Keratinocyte (primary cell): ENCODE data around the gene FTSJ1. TPM values are rescaled to one million over a fixed set of nuclear protein-coding genes. Genes with fewer than 3 reads are reported as not detected.

ENCODE experiments used
- DNase-seq: peaks from one replicate; pipeline ENCODE4 v3.0.0-alpha.2; 2011; ENCODE audit warnings: low read depth, missing footprints, low spot score
- FAIRE-seq: peaks from 2 replicates; lab custom pipeline; 2011; peaks lifted over from hg19 to GRCh38; lab: Jason Lieb, UNC
- H2AFZ ChIP-seq: 2 replicates; pipeline ENCODE4 v1.6.0; 2012; ENCODE audit warnings: low read length, control low read depth, inconsistent platforms; ENCODE audit not compliant: control insufficient read depth
- H3K27ac ChIP-seq: 2 replicates; pipeline ENCODE4 v1.5.1; 2011; ENCODE audit warnings: low read length; ENCODE audit not compliant: control insufficient read depth, insufficient read depth
- H3K27me3 ChIP-seq: 3 replicates; pipeline ENCODE4 v1.6.0; 2011; ENCODE audit warnings: low read length; ENCODE audit not compliant: control insufficient read depth, insufficient read depth; ENCODE audit errors: extremely low read depth
- H3K36me3 ChIP-seq, 2 experiments: 2 replicates in 1 of 2; 3 replicates in 1 of 2; pipeline ENCODE4 v1.5.1; 2011; ENCODE audit warnings: low read length in 2 of 2, mild to moderate bottlenecking in 1 of 2; ENCODE audit not compliant: control insufficient read depth in 2 of 2, insufficient read depth in 2 of 2; ENCODE audit errors: extremely low read depth in 1 of 2
- H3K4me1 ChIP-seq: 3 replicates; pipeline ENCODE4 v1.5.1; 2011; ENCODE audit warnings: low read length; ENCODE audit not compliant: control insufficient read depth, insufficient read depth; ENCODE audit errors: extremely low read depth
- H3K4me2 ChIP-seq: 3 replicates; pipeline ENCODE4 v1.6.0; 2011; ENCODE audit warnings: low read depth, low read length; ENCODE audit not compliant: control insufficient read depth, insufficient read depth; ENCODE audit errors: extremely low read depth
- H3K4me3 ChIP-seq, 3 experiments: fragments of 200-600 bp in 1 of 3; sonication (generic) in 1 of 3; 2 replicates in 2 of 3; 3 replicates in 1 of 3; pipeline ENCODE4 v1.5.1; 2011 to 2016; ENCODE audit warnings: low read length in 3 of 3, mild to moderate bottlenecking in 3 of 3, control low read depth in 2 of 3, inconsistent platforms in 1 of 3, low read depth in 1 of 3, mixed read lengths in 1 of 3, mixed run types in 1 of 3, moderate library complexity in 1 of 3; ENCODE audit not compliant: control insufficient read depth in 2 of 3, insufficient read depth in 2 of 3; ENCODE audit errors: extremely low read depth in 1 of 3
- H3K79me2 ChIP-seq: 2 replicates; pipeline ENCODE4 v1.6.0; 2012; ENCODE audit warnings: low read length; ENCODE audit not compliant: control insufficient read depth, insufficient read depth
- H3K9ac ChIP-seq: 3 replicates; pipeline ENCODE4 v1.6.0; 2011; ENCODE audit warnings: low read length; ENCODE audit not compliant: control insufficient read depth, insufficient read depth; ENCODE audit errors: extremely low read depth
- H3K9me1 ChIP-seq: 3 replicates; pipeline ENCODE4 v1.6.0; 2011; ENCODE audit warnings: low read length; ENCODE audit not compliant: control insufficient read depth, insufficient read depth; ENCODE audit errors: extremely low read depth
- H3K9me3 ChIP-seq: 2 replicates; pipeline ENCODE4 v1.5.1; 2012; ENCODE audit warnings: low read depth, low read length; ENCODE audit not compliant: control insufficient read depth
- H4K20me1 ChIP-seq: 3 replicates; pipeline ENCODE4 v1.6.0; 2011; ENCODE audit warnings: low read length; ENCODE audit not compliant: control insufficient read depth, insufficient read depth; ENCODE audit errors: extremely low read depth
- EZH2 ChIP-seq: IDR thresholded peaks from one replicate; pipeline ENCODE4 v1.6.1; 2012; ENCODE audit warnings: inconsistent platforms, mild to moderate bottlenecking, low read length, moderate library complexity
- dilution Hi-C: fragments of 300-500 bp; cut with MboI; formaldehyde crosslinking; loops from one replicate; pipeline ENCODE4 v1.7.0; 2020; ENCODE audit warnings: low sequenced_read_pairs; ENCODE audit not compliant: extremely low pct_ligation_motif_present
- polyA plus RNA-seq, 5 experiments: library from polyadenylated mRNA; depleted of rRNA in 3 of 5; stranded (reverse) in 3 of 5; stranded (forward) in 1 of 5; unstranded in 1 of 5; fragments of >200 nt; gene quantifications; 1 replicate in 1 of 5; 2 replicates in 3 of 5; 3 replicates in 1 of 5; pipeline versions ENCODE4 v1.2.1 to v1.2.3, GENCODE V29; 2011 to 2012; ENCODE audit warnings: missing spikeins in 2 of 5, low read depth in 1 of 5, low replicate concordance in 1 of 5
- TF ChIP-seq, protein P1 (sequence below), 3 experiments: IDR thresholded peaks in 1 of 3; conservative IDR thresholded peaks in 1 of 3; optimal IDR thresholded peaks in 1 of 3; 2 replicates in 2 of 3; 3 replicates in 1 of 3; pipeline versions ENCODE3 to v1.5.1; 2011; ENCODE audit warnings: low read length in 3 of 3, mild to moderate bottlenecking in 3 of 3, moderate library complexity in 2 of 3, control low read depth in 1 of 3, inconsistent platforms in 1 of 3; ENCODE audit not compliant: insufficient read depth in 2 of 3; ENCODE audit errors: extremely low read depth in 1 of 3

FTSJ1 gene
- polyA plus RNA-seq, 1 donor (not counting 4 experiments of a cell fraction or from before 2014, with no cell fraction given): 60.6 TPM

GRCh38 chrX:48492293-48492910 is 16.4 kb downstream of the FTSJ1 start:
- FAIRE-seq (no peak), DNase-seq (no peak)
- Histone ChIP-seq H4K20me1 (no peaks in the 10 kb centered on the region), H3K4me3 (no peak overlapping the region), H3K79me2 (no peaks in the 10 kb centered on the region), H3K27me3 (no peaks in the 10 kb centered on the region), H2AFZ (no peak overlapping the region), H3K4me2 (peak overlapping the region; percentile 50), H3K4me1 (peaks cover 35% of the 10 kb centered on the region), H3K27ac (peak overlapping the region; percentile 62), H3K9me1 (no peaks in the 10 kb centered on the region), H3K36me3 (no peaks in the 10 kb centered on the region), H3K9me3 (peaks cover 3% of the 10 kb centered on the region), H3K9ac (peak overlapping the region; percentile 32)
- TF ChIP-seq, protein P1, sequence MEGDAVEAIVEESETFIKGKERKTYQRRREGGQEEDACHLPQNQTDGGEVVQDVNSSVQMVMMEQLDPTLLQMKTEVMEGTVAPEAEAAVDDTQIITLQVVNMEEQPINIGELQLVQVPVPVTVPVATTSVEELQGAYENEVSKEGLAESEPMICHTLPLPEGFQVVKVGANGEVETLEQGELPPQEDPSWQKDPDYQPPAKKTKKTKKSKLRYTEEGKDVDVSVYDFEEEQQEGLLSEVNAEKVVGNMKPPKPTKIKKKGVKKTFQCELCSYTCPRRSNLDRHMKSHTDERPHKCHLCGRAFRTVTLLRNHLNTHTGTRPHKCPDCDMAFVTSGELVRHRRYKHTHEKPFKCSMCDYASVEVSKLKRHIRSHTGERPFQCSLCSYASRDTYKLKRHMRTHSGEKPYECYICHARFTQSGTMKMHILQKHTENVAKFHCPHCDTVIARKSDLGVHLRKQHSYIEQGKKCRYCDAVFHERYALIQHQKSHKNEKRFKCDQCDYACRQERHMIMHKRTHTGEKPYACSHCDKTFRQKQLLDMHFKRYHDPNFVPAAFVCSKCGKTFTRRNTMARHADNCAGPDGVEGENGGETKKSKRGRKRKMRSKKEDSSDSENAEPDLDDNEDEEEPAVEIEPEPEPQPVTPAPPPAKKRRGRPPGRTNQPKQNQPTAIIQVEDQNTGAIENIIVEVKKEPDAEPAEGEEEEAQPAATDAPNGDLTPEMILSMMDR (optimal IDR thresholded peaks at IDR 0.05 in 1 of 3, IDR thresholded peaks at IDR 0.05 in 1 of 3, conservative IDR thresholded peaks at IDR 0.05 in 1 of 3; ENCODE audit: extremely low read depth in 1 of 3, insufficient read depth in 2 of 3, low read length in 3 of 3): no peak
- no peak for TF ChIP-seq EZH2
- dilution Hi-C loops: no loop called here

DNA sequence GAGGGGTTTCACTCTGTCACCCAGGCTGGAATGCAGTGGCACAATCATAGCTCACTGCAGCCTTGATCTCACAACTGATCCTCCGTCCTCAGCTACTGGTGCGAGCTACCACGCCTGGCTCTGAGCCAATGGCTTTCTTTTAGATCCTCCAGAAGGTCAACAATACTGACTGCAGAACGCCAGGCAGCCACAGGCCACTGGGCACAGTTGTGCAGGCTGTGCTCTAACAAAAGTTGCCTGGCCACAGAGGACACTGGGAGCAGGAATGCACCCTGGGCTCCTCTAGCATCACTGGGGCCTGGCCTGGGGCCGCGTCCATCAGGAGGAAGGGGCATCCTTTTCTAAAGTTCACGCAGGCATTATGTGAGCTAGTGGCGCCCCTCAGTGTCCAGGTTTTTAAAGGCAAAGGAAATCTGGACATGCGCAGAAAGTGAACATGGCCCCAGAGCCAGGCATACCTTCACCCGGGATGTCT is 17.9 kb downstream of the FTSJ1 start:
- DNase-seq (no peak), FAIRE-seq (no peak)
- Histone ChIP-seq H3K79me2 (no peaks in the 10 kb centered on the region), H3K4me3 (no peak overlapping the region), H4K20me1 (no peaks in the 10 kb centered on the region), H3K4me1 (peaks cover 40% of the 10 kb centered on the region), H3K36me3 (no peaks in the 10 kb centered on the region), H3K4me2 (no peak overlapping the region), H3K27me3 (no peaks in the 10 kb centered on the region), H3K9me1 (no peaks in the 10 kb centered on the region), H3K27ac (no peak overlapping the region), H3K9me3 (no peaks in the 10 kb centered on the region), H3K9ac (no peak overlapping the region), H2AFZ (no peak overlapping the region)
- dilution Hi-C loops: no loop called here
- TF ChIP-seq, protein P1 (optimal IDR thresholded peaks at IDR 0.05 in 1 of 3, IDR thresholded peaks at IDR 0.05 in 1 of 3, conservative IDR thresholded peaks at IDR 0.05 in 1 of 3; ENCODE audit: extremely low read depth in 1 of 3, insufficient read depth in 2 of 3, low read length in 3 of 3): no peak
- no peak for TF ChIP-seq EZH2
